Heart left ventricle (tissue), 16 donors: ENCODE data around the gene SPIRE1. TPM values are rescaled to one million over a fixed set of nuclear protein-coding genes. Genes with fewer than 3 reads are reported as not detected.

Source experiments
- ATAC-seq, 4 donors: fragments of 200-7000 bp; cut with Tn5 transposase; one replicate each; pipeline ENCODE4 v1.9.1; 2020 to 2022; ENCODE audit warnings: moderate library complexity in 4 of 4, mild to moderate bottlenecking in 3 of 4, moderate number of reproducible peaks in 1 of 4
- DNase-seq, 5 donors: peaks; one replicate each; pipeline ENCODE4 v3.0.0-alpha.2; 2020
- H3K27ac ChIP-seq, 12 donors: fragments of 200-600 bp; sonication (generic) in 4 of 12; one replicate each; pipeline versions ENCODE4 v1.5.0 to v1.8.0; 2016 to 2022; ENCODE audit warnings: mild to moderate bottlenecking in 2 of 12
- H3K27me3 ChIP-seq, 9 donors: fragments of 200-600 bp; sonication (generic) in 2 of 9; one replicate each; pipeline versions ENCODE4 v1.5.1 to v1.8.0; 2016 to 2022; ENCODE audit warnings: mild to moderate bottlenecking in 3 of 9
- H3K36me3 ChIP-seq, 9 donors: fragments of 200-600 bp; sonication (generic) in 2 of 9; one replicate each; pipeline versions ENCODE4 v1.5.0 to v1.8.0; 2018 to 2022; ENCODE audit warnings: mild to moderate bottlenecking in 2 of 9
- H3K4me1 ChIP-seq, 12 donors: fragments of 200-600 bp; sonication (generic) in 4 of 12; one replicate each; pipeline versions ENCODE4 v1.5.0 to v1.8.0; 2016 to 2022; ENCODE audit warnings: mild to moderate bottlenecking in 3 of 12
- H3K4me3 ChIP-seq, 12 donors: fragments of 200-600 bp; sonication (generic) in 4 of 12; one replicate each; pipeline versions ENCODE4 v1.5.0 to v1.8.0; 2017 to 2022; ENCODE audit warnings: mild to moderate bottlenecking in 9 of 12, moderate library complexity in 4 of 12
- H3K9me3 ChIP-seq, 12 donors: fragments of 200-600 bp; sonication (generic) in 4 of 12; one replicate each; pipeline versions ENCODE4 v1.5.0 to v1.8.0; 2016 to 2022; ENCODE audit warnings: mild to moderate bottlenecking in 1 of 12
- CTCF ChIP-seq, 12 donors: fragments of 200-600 bp; sonication (generic) in 4 of 12; IDR thresholded peaks; one replicate each; pipeline versions ENCODE4 v1.5.0 to v1.8.0; 2018 to 2022; ENCODE audit warnings: antibody characterized with exemption in 12 of 12, mild to moderate bottlenecking in 5 of 12
- POLR2A ChIP-seq, 2 donors: fragments of 450-650 bp; IDR thresholded peaks; one replicate each; pipeline ENCODE4 v1.6.1; 2017; ENCODE audit warnings: antibody characterized with exemption in 2 of 2, mild to moderate bottlenecking in 2 of 2, moderate library complexity in 2 of 2
- WGBS, 4 donors: extraction: QIAGEN DNeasy Blood & Tissue Kit in 2 of 4; methylation state at CpG; one replicate each; pipeline versions ENCODE4 v1.1.5 to v1.1.7; 2013 to 2018; 5-methylcytosine and 5-hydroxymethylcytosine counted together
- intact Hi-C, 10 donors: fragments of 100-400 bp; cut with DNase I; formaldehyde crosslinking; loops; one replicate each; pipeline versions ENCODE4 v1.11.1 to v1.14.2; 2022
- polyA plus RNA-seq, 2 donors: library from polyadenylated mRNA; stranded (reverse); fragments of 200-250 nt; gene quantifications; one replicate each; pipeline ENCODE4 v1.2.3, GENCODE V29; 2013
- total RNA-seq, 9 donors: library from RNA; depleted of rRNA in 2 of 9; stranded (reverse); fragments of >200 nt in 2 of 9; fragmentation: NEBNext Ultra II Directional in 3 of 9; extraction: Animal tissue kit (Norgen Biotek cat#: 25700) in 3 of 9; gene quantifications; one replicate each; pipeline versions ENCODE4 v1.1.0 to v1.2.4, GENCODE V29; 2016 to 2023
- donor health status: ischemic (EF 13 %, LVEDD 7.1; RV severe dilation, severe dysfunction).
- donor health status: healthy with polysubstance abuse.
- donor health status: DM: no; HTN: yes; CAD: no.
- donor health status: DM: no; HTN: no; CAD: no.
- donor health status: ischemic (EF 25% LVEDD 6.9; RV normal size, moderate dysfunction).
- donor health status: ischemic (EF 25% LVEDD 5.7; RV mildly dilated, moderate dysfunction).
- donor health status: healthy.
- donor health status: DM: yes; HTN: yes; CAD: no.
- donor health status: ischemic (EF 35%, LVEDD 5.7; RV mildly dilated, moderate dysfunction).
- donor health status: nonischemic (EF 11% LVEDD 7.7; RV severe dilation, severe dysfunction).
- donor health status: DM: yes; HTN: yes; CAD: no.
- donor health status: PGD.
- donor health status: ischemic (EF 29% LVEDD 5.4; RV normal size, mild dysfunction).
- donor health status: nonischemic (EF 23%, LVEDD 6.1; RV moderate dilation, normal function).

The SPIRE1 gene
- total and polyA plus RNA-seq, 11 donors: 8.3 to 67.6 (median 47.8) TPM

GRCh38 chr18:12452784-12453183 lies 205.1 kb downstream of the SPIRE1 start:
- Histone ChIP-seq H3K4me1 (peaks cover 0 to 5% (median 0%) of the 10 kb centered on the region in 12 donors), H3K27ac (no peak overlapping the region), H3K36me3 (peaks cover 0 to 95% (median 44%) of the 10 kb centered on the region in 9 donors), H3K27me3 (no peaks in the 10 kb centered on the region), H3K4me3 (no peak overlapping the region), H3K9me3 (no peaks in the 10 kb centered on the region)
- DNase-seq: no peak
- ATAC-seq: no peak
- TF ChIP-seq POLR2A (IDR thresholded peaks at IDR 0.05) (no peak), CTCF (IDR thresholded peaks at IDR 0.05) (no peak)
- intact Hi-C loops: loop anchor here in 1 of 10 donors (10.0 kb wide), 1 partner anchor 48 kb away; the partner anchor contains the start of gene PRELID3A
- WGBS, 4 donors: 91 to 97% (median 93%) methylated on average over 3 of the region's 3 CpGs

DNA sequence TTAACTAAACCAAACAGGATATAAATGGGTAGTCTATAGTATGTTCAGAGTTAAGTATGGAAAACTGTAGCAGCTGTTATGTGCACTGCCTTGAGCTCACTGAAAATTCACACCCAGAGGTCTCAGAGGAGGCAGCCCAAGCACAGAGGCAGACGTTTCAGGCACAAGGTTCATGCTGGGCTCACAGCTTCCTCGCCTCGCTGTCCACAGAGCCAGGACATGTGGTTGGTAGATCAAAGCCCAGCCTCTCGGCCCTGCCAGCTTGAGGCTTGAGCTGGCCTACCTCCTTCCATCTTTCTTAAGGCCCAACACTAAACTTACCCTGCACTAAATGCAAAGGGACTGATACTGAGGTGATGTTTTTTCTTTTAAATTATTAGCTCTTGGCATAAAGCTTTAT lies 206.5 kb downstream of the SPIRE1 start:
- DNase-seq (no peak), ATAC-seq (no peak)
- TF ChIP-seq CTCF (IDR thresholded peaks at IDR 0.05) (no peak), POLR2A (IDR thresholded peaks at IDR 0.05) (no peak)
- intact Hi-C loops: loop anchor here in 1 of 10 donors (10.0 kb wide), 1 partner anchor 47 kb away; the partner anchor contains the start of gene PRELID3A
- peaks cover 0 to 94% (median 46%) of the 10 kb centered on the region in 9 donors for H3K36me3 ChIP-seq
- H3K27me3 ChIP-seq: no peaks in the 10 kb centered on the region
- H3K9me3 ChIP-seq: no peaks in the 10 kb centered on the region
- peaks cover 0 to 5% (median 0%) of the 10 kb centered on the region in 12 donors for H3K4me1 ChIP-seq
- no peak overlapping the region for H3K4me3 ChIP-seq
- WGBS, 4 donors: 60 to 73% (median 70%) methylated on average over 4 of the region's 4 CpGs
- no peak overlapping the region for H3K27ac ChIP-seq

- intact Hi-C loops: no loop called here
- Histone ChIP-seq H3K27ac (peak overlapping the region in 1 of 12 donors; percentile 76), H3K4me1 (peaks cover 0 to 5% (median 0%) of the 10 kb centered on the region in 12 donors), H3K27me3 (no peaks in the 10 kb centered on the region), H3K9me3 (peaks cover 0 to 11% (median 3%) of the 10 kb centered on the region in 12 donors), H3K4me3 (no peak overlapping the region), H3K36me3 (peaks cover 0 to 91% (median 48%) of the 10 kb centered on the region in 9 donors)
- peak in 3 of 4 donors; percentile 26 to 73 (median 57) for ATAC-seq
- DNase-seq: no peak
- TF ChIP-seq CTCF (IDR thresholded peaks at IDR 0.05) (no peak), POLR2A (IDR thresholded peaks at IDR 0.05) (no peak)
- 92 to 94% (median 93%) methylated on average over 27 of the region's 27 CpGs for WGBS, 4 donors
Observed at GRCh38 chr18:12449051-12449785, 208.7 kb downstream of the SPIRE1 start.

- intact Hi-C loops: no loop called here
- Histone ChIP-seq H3K36me3 (peaks cover 0 to 54% (median 33%) of the 10 kb centered on the region in 9 donors), H3K27me3 (no peaks in the 10 kb centered on the region), H3K27ac (no peak overlapping the region), H3K9me3 (peaks cover 0 to 25% (median 9%) of the 10 kb centered on the region in 12 donors), H3K4me1 (peaks cover 0 to 5% (median 0%) of the 10 kb centered on the region in 12 donors), H3K4me3 (no peak overlapping the region)
- TF ChIP-seq POLR2A (IDR thresholded peaks at IDR 0.05) (no peak), CTCF (IDR thresholded peaks at IDR 0.05) (no peak)
- no peak for ATAC-seq
- 87 to 98% (median 94%) methylated on average over 4 of the region's 4 CpGs for WGBS, 4 donors
- DNase-seq: no peak
Observed at GRCh38 chr18:12445554-12445953, 212.4 kb downstream of the SPIRE1 start.
